Right cardiac atrium (tissue), 5 donors: ENCODE data around the gene EIF3F. TPM values are rescaled to one million over a fixed set of nuclear protein-coding genes. Genes with fewer than 3 reads are reported as not detected.
A peak's percentile ranks its signal among the peaks of the same experiment; 100 is the strongest.
"Not testable (repeated sequence)": the region's sequence is repeated elsewhere in the genome, so short reads cannot be mapped to it uniquely, and the experiment has no call there.

ENCODE experiments used
- ATAC-seq, 2 donors: fragments of 200-7000 bp; cut with Tn5 transposase; one replicate each; pipeline versions ENCODE4 v1.8.0 to v1.9.1; 2020; ENCODE audit warnings: moderate library complexity in 2 of 2, mild to moderate bottlenecking in 1 of 2
- DNase-seq, 3 donors: peaks; one replicate each; pipeline ENCODE4 v3.0.0-alpha.2; 2020
- H3K27ac ChIP-seq: one replicate; pipeline ENCODE4 v1.5.1; 2013; ENCODE audit warnings: mild to moderate bottlenecking, low read length, control low read depth, moderate library complexity
- H3K27me3 ChIP-seq: one replicate; pipeline ENCODE4 v1.6.1; 2013; ENCODE audit not compliant: control insufficient read depth, insufficient read depth
- H3K4me1 ChIP-seq: one replicate; pipeline ENCODE4 v1.6.1; 2013; ENCODE audit warnings: low read length; ENCODE audit not compliant: control insufficient read depth, insufficient read depth
- H3K4me3 ChIP-seq: one replicate; pipeline ENCODE4 v1.5.1; 2013; ENCODE audit warnings: low read length, control low read depth
- H3K9me3 ChIP-seq: one replicate; pipeline ENCODE4 v1.6.1; 2013; ENCODE audit warnings: low read length; ENCODE audit not compliant: control insufficient read depth
- WGBS: extraction: QIAGEN DNeasy Blood & Tissue Kit; methylation state at CpG from one replicate; pipeline ENCODE4 v1.1.7; 2013; 5-methylcytosine and 5-hydroxymethylcytosine counted together
- intact Hi-C, 4 donors: fragments of 100-400 bp; cut with DNase I; formaldehyde crosslinking; loops; one replicate each; pipeline versions ENCODE4 v1.11.0 to v1.14.0; 2022 to 2023
- polyA plus RNA-seq: library from polyadenylated mRNA; stranded (reverse); fragments of 200-250 nt; gene quantifications from one replicate; pipeline ENCODE4 v1.2.3, GENCODE V29; 2013
- total RNA-seq, 4 donors: library from RNA; stranded (reverse); fragmentation: NEBNext Ultra II Directional; extraction: Animal tissue kit (Norgen Biotek cat#: 25700); gene quantifications; one replicate each; pipeline ENCODE4 v1.2.1, GENCODE V29; 2021
- donor health status: healthy with polysubstance abuse.
- donor health status: DM: no; HTN: yes; CAD: no.
- donor health status: DM: no; HTN: no; CAD: no.
- donor health status: DM: no; HTN: yes; CAD: no; lungs with severe emphysema.
- donor health status: DM: yes; HTN: yes; CAD: no.

EIF3F gene
- total and polyA plus RNA-seq, 5 donors, result 152 to 179 (median 161) TPM

GRCh38 chr11:7968686-7969085 lies 18.5 kb upstream of the EIF3F start:
- Histone ChIP-seq H3K4me1 (no peaks in the 10 kb centered on the region), H3K27ac (no peak overlapping the region), H3K9me3 (no peaks in the 10 kb centered on the region), H3K27me3 (no peaks in the 10 kb centered on the region), H3K4me3 (no peak overlapping the region)
- no peak for ATAC-seq
- DNase-seq, result no peak
- WGBS, result 49% methylated on average over 2 of the region's 2 CpGs
- intact Hi-C loops, result no loop called here

- no peaks in the 10 kb centered on the region for H3K4me1 ChIP-seq
- DNase-seq (no peak), ATAC-seq (no peak)
- WGBS, result 61% methylated on average over 3 of the region's 3 CpGs
- no peak overlapping the region for H3K27ac ChIP-seq
- no peaks in the 10 kb centered on the region for H3K27me3 ChIP-seq
- H3K9me3 ChIP-seq, result no peaks in the 10 kb centered on the region
- no peak overlapping the region for H3K4me3 ChIP-seq
- intact Hi-C loops, result no loop called here
These were observed 17.1 kb upstream of the EIF3F start for GRCh38 chr11:7969756-7970646.

GRCh38 chr11:7971846-7972245 lies 15.3 kb upstream of the EIF3F start:
- ATAC-seq (no peak), DNase-seq (no peak)
- intact Hi-C loops, result no loop called here
- no peak overlapping the region for H3K27ac ChIP-seq
- no peaks in the 10 kb centered on the region for H3K27me3 ChIP-seq
- H3K4me1 ChIP-seq, result no peaks in the 10 kb centered on the region
- no peaks in the 10 kb centered on the region for H3K9me3 ChIP-seq
- H3K4me3 ChIP-seq, result no peak overlapping the region

- WGBS, result 90% methylated on average over 5 of the region's 5 CpGs
- H3K4me3 ChIP-seq, result no peak overlapping the region
- no peak overlapping the region for H3K27ac ChIP-seq
- intact Hi-C loops, result no loop called here
- no peaks in the 10 kb centered on the region for H3K4me1 ChIP-seq
- H3K9me3 ChIP-seq, result no peaks in the 10 kb centered on the region
- DNase-seq, result no peak
- no peak for ATAC-seq
- no peaks in the 10 kb centered on the region for H3K27me3 ChIP-seq
These were observed 14.1 kb upstream of the EIF3F start for GRCh38 chr11:7973011-7973410.

GRCh38 chr11:7974668-7975067 lies 12.5 kb upstream of the EIF3F start:
- DNase-seq (no peak), ATAC-seq (no peak)
- Histone ChIP-seq H3K4me1 (no peaks in the 10 kb centered on the region), H3K4me3 (no peak overlapping the region), H3K27me3 (no peaks in the 10 kb centered on the region), H3K9me3 (no peaks in the 10 kb centered on the region), H3K27ac (no peak overlapping the region)
- WGBS, result 68% methylated on average over 2 of the region's 2 CpGs
- intact Hi-C loops, result no loop called here

GRCh38 chr11:7977232-7977917 lies 9.8 kb upstream of the EIF3F start:
- intact Hi-C loops, result no loop called here
- DNase-seq (no peak), ATAC-seq (no peak)
- 63% methylated on average over 5 of the region's 5 CpGs for WGBS
- Histone ChIP-seq H3K27me3 (no peaks in the 10 kb centered on the region), H3K9me3 (no peaks in the 10 kb centered on the region), H3K4me3 (no peak overlapping the region), H3K4me1 (no peaks in the 10 kb centered on the region), H3K27ac (no peak overlapping the region)

GRCh38 chr11:7981619-7982157 lies 5.4 kb upstream of the EIF3F start:
- Histone ChIP-seq H3K4me1 (no peaks in the 10 kb centered on the region), H3K27me3 (no peaks in the 10 kb centered on the region), H3K27ac (no peak overlapping the region), H3K9me3 (no peaks in the 10 kb centered on the region), H3K4me3 (no peak overlapping the region)
- no peak for DNase-seq
- WGBS, result 75% methylated on average over 1 of the region's 1 CpG
- intact Hi-C loops, result no loop called here
- ATAC-seq, result no peak

- intact Hi-C loops, result no loop called here
- no peak overlapping the region for H3K27ac ChIP-seq
- H3K4me1 ChIP-seq, result no peaks in the 10 kb centered on the region
- no peaks in the 10 kb centered on the region for H3K9me3 ChIP-seq
- no peak for DNase-seq
- ATAC-seq, result no peak
- whole genome bisulfite sequencing, result 64% methylated on average over 1 of the region's 1 CpG
- H3K27me3 ChIP-seq, result no peaks in the 10 kb centered on the region
- H3K4me3 ChIP-seq, result no peak overlapping the region
These were observed 4.5 kb upstream of the EIF3F start for GRCh38 chr11:7982582-7983119.

- no peak for ATAC-seq
These were observed 3.1 kb upstream of the EIF3F start for GRCh38 chr11:7983832-7984590.

GRCh38 chr11:7987560-7987883 lies 385 bp downstream of the EIF3F start:
- whole genome bisulfite sequencing, result 2% methylated on average over 9 of the region's 13 CpGs
- ATAC-seq, result not testable (repeated sequence)

More at GRCh38 chr11:7983832-7984590, 3.1 kb upstream of the EIF3F start:
- 73% methylated on average over 7 of the region's 7 CpGs for WGBS
- no peaks in the 10 kb centered on the region for H3K27me3 ChIP-seq
- H3K4me1 ChIP-seq, result no peaks in the 10 kb centered on the region
- H3K27ac ChIP-seq, result no peak overlapping the region
- no peak overlapping the region for H3K4me3 ChIP-seq
- intact Hi-C loops, result no loop called here
- DNase-seq, result no peak
- H3K9me3 ChIP-seq, result no peaks in the 10 kb centered on the region

More at GRCh38 chr11:7987560-7987883, 385 bp downstream of the EIF3F start:
- H3K27ac ChIP-seq, H3K9me3 ChIP-seq, H3K27me3 ChIP-seq, DNase-seq, H3K4me1 ChIP-seq: not testable (repeated sequence)
- peak overlapping the region; percentile 99 for H3K4me3 ChIP-seq
- intact Hi-C loops, result loop anchor here (2.0 to 5.0 kb wide), 2 partner anchors 95 kb away; no protein-coding TSS in a partner anchor
